HG03378 (cell line): ENCODE measurements around the gene UBE2E3.
"Not testable (repeated sequence)": the region's sequence is repeated elsewhere in the genome, so short reads cannot be mapped to it uniquely, and the experiment has no call there.

Experiments used
- ATAC-seq: cut with Tn5 transposase; IDR thresholded peaks from one replicate; pipeline ENCODE4 v1.9.1; 2021; ENCODE audit warnings: mild to moderate bottlenecking, moderate library complexity; ENCODE audit not compliant: unreplicated experiment

Gene UBE2E3

DNA sequence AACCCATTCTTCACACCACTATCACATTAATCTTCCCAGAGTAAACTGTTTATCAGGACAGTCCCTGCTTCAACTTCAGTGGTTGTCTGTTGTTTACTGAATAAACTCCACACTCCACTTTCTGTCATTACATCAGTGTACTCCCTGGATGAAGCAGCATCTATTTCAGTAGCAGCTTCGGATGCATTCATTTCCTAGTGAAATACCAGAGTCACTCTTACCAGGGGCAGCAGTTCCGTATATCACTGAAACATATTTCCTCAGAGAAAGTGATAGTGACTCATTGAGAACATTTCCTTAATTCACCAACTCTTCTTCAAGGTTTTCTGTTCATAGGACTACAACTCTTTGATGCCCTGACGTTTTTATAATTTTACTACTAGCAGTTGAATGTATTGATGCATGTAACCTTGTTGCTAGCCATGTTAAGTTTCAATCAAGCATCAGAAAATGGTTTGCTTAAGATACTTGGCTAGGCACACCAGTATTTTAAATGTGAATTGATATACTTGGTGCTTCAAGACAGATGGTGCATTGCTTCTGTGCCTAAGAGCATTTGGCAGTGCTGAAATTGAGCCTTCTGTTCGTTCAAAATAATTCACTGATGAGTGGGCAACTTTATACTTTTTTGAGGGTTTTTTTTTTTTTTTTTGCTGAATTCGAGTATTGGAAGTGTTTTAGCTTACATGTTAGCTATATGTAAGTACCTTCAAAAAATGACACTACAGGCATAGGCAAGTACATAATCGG lies 92.3 kb downstream of the UBE2E3 start:
- ATAC-seq = no peak

DNA sequence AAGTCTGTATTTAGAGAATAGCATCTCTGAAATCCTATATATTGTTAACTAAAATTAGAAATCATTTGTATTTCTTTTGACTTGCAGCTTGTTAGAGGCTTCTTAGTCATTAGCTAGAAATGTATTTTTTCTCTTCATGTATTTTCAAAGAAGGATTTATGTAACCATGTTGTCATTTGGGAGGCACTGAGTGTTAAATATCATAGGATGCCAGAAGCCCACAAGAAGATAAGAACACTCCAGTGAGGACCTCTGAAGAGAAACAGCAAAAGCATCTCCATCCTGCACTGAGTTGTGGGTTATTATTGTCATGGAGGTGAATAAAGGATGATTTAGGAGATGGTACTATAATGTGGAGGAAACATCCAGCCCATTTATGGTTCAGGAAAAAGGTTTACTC lies 93.5 kb downstream of the UBE2E3 start:
- no peak for ATAC-seq

DNA sequence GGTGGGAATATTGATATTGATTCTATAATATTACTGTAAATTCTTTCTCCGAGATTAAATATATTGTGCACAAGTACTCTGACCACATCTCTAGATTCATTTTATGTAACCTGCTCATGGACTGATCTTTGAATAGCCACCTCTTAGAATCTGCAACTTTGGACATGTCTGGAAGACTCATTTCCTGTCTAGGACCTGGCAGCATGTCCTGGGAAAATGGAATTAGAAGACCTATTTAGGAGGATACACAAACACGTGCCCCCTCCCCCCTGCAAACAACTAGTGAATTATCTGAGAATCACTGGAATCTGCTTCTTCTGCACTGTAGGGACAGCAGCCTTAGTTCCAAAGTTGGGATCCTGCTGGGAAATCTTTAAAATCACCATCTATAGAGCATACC lies 94.1 kb downstream of the UBE2E3 start:
- ATAC-seq = no peak

DNA sequence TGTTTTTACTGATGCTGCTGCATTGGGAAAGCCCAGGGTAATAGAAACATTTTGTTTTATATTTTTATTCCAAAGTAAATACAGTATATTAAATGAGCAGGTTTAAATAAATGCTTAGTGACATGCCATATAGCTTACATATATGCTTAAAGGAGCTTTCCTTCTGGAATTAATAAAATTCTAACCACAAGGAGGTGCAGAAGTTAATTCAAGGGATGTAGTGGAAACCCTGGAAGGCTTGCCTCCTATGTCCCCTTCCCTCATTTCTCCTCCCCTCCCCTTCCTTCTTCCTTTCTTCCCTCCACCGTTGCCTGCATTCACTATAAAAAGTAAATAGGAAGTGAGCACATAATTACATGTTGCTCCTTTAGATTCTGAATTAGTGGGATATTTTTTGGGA lies 96.3 kb downstream of the UBE2E3 start:
- no peak for ATAC-seq

DNA sequence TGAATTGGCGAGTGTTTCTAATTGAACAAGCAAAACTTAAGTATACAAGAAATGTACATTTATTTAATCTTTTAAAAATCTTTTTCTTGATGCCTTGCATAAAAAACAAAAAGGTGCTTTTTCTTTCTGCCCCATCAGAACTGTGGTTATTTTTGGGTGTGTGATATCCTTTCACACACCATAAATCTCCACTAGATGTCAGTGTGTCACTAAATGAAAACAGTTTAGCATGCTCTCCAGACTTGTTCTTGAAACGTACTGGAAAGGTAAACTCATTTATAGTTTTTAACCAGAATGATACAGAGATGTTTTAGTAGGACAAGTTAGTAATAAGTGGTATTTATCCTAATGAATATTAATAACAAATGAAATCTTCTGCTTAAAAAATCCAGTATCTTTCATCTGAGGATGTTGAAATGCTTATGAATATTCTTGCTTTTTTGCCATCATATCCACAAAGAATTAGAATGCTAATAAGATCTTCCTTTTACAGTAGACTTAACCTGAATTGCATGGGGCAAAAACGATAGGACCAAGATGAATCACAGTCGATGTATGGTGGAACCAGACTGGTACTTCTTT lies 96.8 kb downstream of the UBE2E3 start:
- peak; percentile 93 for ATAC-seq

DNA sequence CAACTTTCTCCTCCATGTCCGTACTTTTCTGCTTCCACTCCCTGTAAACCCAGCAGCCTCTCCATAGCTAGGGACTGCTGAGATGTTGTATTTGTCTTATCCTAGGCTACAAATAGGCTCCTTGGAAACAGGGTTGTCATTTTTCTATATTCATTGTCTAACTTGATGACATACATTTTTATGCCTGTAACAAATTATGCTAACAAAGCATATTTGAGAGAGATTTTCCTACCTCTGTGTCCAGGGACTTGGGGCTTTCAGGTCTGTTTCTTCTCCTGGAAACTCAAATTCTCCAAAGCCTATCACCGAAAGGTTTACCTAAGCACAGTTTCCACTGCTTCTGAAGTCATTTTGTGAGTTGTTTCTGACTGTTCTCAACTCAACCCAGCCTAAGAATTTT lies 102.7 kb downstream of the UBE2E3 start:
- no peak for ATAC-seq

DNA sequence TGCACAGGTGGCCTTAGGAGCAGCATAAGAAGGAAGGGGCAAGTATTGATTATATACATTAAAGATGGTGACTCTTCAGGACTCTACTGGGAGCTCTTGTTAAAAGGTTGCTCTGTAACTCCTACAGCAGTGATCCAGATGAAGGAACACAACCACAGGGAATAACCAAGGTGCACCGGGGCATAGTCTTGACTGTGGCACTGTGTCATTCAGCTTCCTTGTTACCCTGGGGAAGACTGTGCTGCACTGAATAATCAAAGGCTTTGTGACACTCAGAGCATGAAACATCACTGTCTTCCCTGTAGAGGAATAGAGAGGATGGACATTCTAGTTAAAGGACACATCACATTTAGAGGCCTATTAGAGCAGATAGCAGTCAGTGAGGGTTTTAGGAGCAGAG lies 105.3 kb downstream of the UBE2E3 start:
- ATAC-seq = no peak

DNA sequence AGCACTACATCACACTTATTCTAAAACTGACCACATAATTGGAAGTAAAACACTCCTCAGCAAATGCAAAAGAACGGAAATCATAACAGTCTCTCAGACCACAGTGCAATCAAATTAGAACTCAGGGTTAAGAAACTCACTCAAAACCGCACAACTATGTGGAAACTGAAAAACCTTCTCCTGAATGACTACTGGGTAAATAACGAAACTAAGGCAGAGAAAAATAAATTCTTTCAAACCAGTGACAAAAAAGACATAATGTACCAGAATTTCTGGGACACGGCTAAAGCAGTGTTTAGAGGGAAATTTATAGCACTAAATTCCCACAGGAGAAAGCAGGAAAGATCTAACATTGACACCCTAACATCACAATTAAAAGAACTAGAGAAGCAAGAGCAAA lies 111.5 kb downstream of the UBE2E3 start:
- not testable (repeated sequence) for ATAC-seq

DNA sequence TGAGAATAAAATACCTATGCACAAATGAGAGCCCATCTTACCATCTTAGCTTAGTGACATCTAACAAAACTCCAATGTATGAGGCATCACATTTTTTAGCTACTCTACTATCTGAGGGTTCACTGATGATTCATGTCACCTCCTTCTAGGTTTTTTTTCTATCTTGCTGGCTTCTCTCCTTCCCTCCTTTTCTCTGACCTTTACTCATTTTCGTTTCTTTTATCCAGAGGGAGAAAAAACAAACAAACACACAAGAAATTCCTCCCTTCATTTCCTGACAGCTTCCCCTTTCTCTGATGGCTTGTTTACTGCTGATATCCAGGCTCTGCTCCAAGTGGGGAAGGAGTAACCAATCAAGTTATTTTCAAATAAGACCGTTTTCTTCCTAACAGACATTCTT lies 115.1 kb downstream of the UBE2E3 start:
- ATAC-seq = no peak

DNA sequence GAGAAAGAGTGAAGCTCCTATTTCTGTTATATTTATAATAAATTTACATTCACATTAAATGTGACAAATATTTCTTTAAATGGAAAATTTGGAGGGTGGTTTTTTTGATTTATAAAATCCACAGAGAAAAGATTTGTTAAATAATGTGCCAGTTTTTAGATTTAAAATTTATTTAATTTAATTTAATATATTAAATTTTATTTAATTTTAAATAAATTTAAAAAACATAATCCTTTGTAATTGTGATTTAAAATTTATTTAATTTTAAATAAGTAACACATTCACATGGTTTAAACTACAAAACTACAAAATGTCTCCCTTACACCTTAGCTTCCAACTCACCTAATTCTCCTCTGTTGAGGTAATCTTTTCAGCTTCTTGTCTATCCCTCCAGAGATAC lies 123.3 kb downstream of the UBE2E3 start:
- no peak for ATAC-seq

DNA sequence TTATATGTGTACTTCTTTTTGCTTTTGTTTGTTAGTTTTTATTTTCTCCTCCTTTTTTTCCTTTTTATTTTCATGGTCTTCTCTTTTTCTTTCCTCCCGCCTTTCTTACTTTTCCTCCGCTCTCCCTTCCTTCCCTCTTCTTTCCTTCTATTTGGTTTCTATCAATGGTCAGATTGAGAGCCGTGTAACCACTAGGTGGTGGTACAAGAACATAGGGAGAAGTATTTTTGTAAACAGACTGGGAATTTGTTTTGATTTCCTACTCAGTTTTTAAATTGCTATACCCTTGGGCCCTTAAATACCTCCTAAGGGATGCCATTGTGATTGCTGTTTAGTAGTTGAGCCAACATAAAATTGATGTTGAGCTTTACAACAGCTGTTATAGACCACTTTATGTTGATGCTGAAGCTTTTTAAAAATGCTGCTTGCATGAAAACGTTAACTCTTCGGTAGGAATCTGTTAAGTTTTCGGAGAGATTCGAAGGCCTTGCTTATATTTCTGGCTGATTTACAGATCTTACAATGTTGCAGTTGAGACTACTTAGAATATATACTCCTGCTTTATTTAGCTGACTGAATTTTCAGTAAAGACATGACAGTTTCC lies 124.2 kb downstream of the UBE2E3 start:
- no peak for ATAC-seq

DNA sequence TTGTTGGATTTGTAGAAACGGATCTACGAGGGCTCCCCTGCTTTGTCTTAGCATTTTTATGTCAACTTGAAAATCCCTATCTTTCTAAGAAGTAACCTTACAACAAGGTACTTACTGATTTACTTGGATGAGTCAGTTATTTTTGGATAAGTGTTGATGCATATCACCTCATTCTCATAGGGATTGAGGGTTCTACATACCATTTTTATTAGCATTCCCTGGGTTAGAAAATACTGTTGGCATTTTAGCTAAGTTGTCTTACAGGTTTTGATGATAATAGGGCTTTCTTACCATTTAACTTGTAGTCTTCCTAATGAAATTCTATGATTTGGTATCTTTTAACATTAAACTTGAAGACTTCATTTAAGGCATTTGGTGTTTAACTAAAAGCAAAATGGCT lies 125.2 kb downstream of the UBE2E3 start:
- ATAC-seq = no peak

DNA sequence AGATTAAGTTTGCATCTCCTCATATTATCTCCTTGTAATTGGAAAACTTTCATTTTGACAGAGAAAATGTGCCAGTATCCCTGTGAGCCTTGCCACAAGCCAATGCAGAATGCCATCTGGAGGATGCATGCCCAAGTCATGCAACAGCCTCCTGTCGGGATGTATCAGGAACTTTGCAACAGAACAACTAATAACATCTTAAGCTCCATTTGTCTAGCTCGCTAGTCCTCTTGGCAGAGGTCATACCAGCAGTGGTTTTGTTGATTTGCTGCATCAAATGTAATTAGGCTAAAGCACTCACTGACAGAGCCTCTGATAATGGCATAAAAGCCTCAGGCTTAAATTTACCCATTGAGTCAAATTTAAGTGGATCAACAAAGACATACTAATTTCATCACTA lies 125.8 kb downstream of the UBE2E3 start:
- no peak for ATAC-seq

DNA sequence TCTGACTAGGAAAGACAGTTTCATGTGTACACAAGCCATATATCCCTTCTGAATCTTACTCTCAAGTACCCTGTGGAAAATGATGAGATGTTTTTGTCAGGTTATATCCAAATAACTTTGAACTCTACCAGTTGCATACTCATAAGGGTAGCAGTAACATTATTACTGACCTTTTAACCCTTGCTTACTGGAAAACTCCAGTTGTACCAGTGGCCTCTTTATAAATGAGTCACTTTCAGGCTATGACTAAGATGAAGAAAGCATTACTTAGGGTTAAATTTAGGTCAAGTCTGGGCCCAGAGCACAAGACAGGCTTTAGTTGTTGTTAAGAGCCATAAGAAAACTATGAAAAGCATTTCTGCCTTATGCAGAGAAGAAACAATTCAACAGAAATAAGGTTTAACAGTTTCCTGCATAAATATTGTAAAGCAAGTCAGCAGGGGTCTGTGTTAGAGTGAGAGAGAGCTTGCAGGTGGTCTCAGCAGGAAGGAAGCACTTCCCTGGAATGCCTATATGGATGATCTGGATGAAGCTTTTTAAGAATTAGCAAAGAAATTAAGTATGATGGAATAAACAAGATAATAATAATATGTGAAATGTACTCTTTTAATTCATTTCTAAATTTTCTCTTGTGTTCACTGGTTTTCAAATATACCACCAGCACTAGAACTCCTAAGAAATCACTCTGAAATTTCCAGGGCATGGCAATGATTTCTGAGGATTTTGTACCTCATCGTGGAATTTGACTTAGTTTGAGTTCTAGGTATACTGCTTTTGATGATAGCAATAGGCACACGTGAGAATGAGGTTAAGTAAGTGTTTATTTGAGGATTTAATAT lies 126.6 kb downstream of the UBE2E3 start:
- peak; percentile 100 for ATAC-seq

DNA sequence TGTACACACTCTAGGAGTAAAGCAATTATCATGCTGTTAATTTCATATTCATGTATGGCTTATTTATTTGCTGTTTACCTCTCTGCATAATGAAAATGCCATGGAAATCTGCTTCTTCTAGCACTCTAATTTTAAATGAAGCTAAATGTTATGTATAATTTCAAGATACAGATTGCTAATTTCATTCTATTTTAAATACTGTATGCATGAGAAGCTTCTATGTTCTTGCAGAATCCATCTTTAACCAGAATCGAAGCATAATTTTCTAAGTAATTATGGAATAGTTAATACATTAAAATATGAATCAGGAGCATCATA lies 127.2 kb downstream of the UBE2E3 start:
- no peak for ATAC-seq

DNA sequence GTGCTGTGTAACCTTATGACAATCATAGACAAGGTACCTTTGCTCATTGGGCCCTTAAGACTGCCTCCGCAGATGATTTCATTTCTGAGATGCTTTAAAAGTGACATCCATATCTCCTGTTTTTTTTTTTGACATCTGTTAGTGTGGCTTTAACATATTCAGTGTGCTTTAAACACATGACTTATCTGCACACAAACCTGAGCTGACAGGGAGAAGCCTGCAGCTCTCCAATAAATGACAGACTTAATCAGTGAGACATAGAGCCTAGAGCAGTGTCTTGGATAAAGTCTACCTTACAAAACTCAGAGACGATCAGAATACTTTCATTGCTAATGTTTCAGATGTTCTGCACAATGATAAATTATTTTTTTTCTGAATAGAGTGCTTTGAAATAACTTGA lies 130.7 kb downstream of the UBE2E3 start:
- ATAC-seq = no peak

DNA sequence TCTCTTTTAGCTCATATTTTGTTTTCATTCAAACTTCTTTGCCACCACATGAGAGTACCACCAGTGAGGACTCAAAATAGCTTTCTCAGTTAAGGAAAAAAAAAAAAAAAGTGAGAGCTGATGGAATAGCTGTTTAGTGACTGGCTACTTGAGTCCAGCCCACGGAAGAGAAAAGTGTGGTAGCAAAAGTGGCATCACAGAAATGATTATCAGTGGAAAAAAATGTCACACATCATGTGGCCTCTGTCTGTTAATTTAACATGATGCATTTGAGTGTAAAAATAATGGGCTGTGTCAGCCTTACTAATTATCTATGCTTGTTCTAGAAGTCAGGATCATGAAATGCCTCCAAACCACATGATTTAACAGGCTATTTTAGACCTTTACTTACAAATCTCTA lies 132.5 kb downstream of the UBE2E3 start:
- ATAC-seq = no peak
